IPS-15b (cell line): ENCODE results near the gene IQSEC2.

Source experiments
- H3K27me3 ChIP-seq: one replicate; pipeline ENCODE4 v1.6.1; 2013; ENCODE audit warnings: low read length; ENCODE audit not compliant: control insufficient read depth, insufficient read depth
- H3K36me3 ChIP-seq: one replicate; pipeline ENCODE4 v1.6.1; 2013; ENCODE audit warnings: low read length; ENCODE audit not compliant: control insufficient read depth, insufficient read depth
- H3K4me1 ChIP-seq: one replicate; pipeline ENCODE4 v1.6.1; 2013; ENCODE audit warnings: mild to moderate bottlenecking, low read length; ENCODE audit not compliant: control insufficient read depth, insufficient read depth
- H3K4me3 ChIP-seq: one replicate; pipeline ENCODE4 v1.5.1; 2013; ENCODE audit warnings: low read depth, low read length
- H3K9ac ChIP-seq: one replicate; pipeline ENCODE4 v1.6.1; 2013; ENCODE audit warnings: low read depth, mild to moderate bottlenecking, low read length
- H3K9me3 ChIP-seq: one replicate; pipeline ENCODE4 v1.6.1; 2013; ENCODE audit warnings: mild to moderate bottlenecking, low read length; ENCODE audit not compliant: control insufficient read depth, insufficient read depth

Gene IQSEC2

DNA sequence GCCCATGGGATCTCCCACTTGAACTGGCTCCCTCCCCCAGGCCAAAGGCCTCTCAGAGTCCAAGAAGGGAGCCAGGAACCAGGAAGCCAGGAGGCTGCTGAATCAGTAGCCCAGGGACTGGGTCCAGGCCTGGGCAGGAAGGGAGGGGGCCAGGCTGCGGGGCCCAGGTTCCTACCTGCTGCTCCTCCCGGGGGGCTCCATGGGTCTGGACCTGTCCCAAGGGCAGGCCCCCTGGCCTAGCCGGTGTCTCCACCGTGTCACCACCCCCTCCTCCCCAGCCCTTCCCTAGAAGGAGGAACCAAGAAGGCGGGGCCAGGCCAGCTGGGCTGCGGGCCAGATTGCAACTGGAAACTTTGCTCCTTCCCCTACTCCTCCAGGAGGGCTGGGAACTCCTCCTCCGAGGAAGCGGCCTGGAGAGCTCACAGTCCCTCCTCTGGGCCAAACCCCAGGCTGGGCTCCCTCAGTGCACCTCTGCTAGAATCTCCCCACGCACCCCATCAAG, at the start of gene IQSEC2:
Gene IQSEC2 (minus strand): TSS at position 264 of the 502 bp plus-strand sequence.
- Histone ChIP-seq H3K27me3 (no peaks in the 10 kb centered on the region), H3K36me3 (no peaks in the 10 kb centered on the region), H3K4me1 (no peaks in the 10 kb centered on the region), H3K9me3 (peaks cover 3% of the 10 kb centered on the region), H3K9ac (no peak within 1 kb of the TSS), H3K4me3 (peak within 1 kb of the TSS; percentile 13)

DNA sequence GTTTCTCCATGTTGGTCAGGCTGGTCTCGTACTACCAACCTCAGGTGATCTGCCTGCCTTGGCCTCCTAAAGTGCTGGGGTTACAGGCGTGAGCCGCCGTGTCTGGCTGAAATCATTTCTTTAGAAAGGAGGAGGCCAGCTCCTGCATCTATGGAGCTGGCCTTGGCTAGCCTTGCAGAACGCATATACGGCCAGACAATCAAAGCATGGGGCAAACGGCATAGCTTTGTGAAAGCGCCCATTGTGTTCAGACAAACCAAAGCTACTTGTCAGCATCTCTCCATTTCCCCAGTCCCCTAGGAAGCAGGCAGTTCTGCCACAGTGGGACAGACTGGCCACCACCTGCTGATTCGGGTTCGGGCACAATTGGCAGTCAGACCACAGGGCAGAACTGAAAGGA, 48.9 kb upstream of the IQSEC2 start:
- no peaks in the 10 kb centered on the region for H3K9me3 ChIP-seq
- H3K9ac ChIP-seq, result no peak overlapping the region
- no peaks in the 10 kb centered on the region for H3K4me1 ChIP-seq
- H3K27me3 ChIP-seq, result peaks cover 3% of the 10 kb centered on the region
- no peak overlapping the region for H3K4me3 ChIP-seq
- H3K36me3 ChIP-seq, result no peaks in the 10 kb centered on the region

DNA sequence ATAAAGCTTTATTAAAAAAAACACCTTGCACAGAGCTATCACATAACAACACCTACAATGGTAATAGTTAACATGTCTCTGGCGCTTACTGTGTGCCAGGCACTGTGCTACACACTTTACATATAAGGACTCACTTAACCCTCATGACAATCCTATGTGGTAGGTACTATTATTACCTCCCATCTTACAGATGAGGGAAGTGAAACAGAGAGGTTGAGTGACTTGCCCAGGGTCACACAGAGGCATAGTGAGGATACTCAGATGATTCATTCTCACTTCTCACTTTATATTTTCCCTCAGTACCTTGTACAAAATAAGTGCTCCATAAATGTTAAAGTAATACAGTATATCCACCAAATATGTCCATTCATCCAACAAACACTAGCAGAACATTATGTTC, 43.4 kb upstream of the IQSEC2 start:
- Histone ChIP-seq H3K27me3 (peaks cover 19% of the 10 kb centered on the region), H3K9ac (no peak overlapping the region), H3K4me3 (no peak overlapping the region), H3K36me3 (no peaks in the 10 kb centered on the region), H3K4me1 (peaks cover 5% of the 10 kb centered on the region), H3K9me3 (no peaks in the 10 kb centered on the region)

DNA sequence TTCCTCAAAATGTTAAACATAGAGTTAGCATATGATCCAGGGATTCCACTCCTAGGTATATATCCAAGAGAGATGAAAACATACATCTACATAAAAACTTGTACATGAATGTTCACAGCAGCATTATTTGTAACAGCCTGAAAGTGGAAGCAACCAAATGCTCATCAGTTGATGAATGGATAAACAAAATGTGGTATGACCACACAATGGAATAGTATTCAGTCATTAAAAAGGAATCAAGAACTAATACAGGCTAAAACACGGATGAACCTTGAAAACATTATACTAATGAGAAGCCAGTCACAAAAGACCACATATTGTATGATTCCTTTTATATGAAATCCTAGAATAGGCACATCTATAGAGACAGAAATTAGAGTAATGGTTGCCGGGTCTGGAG, 42.7 kb upstream of the IQSEC2 start:
- H3K4me1 ChIP-seq, result peaks cover 10% of the 10 kb centered on the region

DNA sequence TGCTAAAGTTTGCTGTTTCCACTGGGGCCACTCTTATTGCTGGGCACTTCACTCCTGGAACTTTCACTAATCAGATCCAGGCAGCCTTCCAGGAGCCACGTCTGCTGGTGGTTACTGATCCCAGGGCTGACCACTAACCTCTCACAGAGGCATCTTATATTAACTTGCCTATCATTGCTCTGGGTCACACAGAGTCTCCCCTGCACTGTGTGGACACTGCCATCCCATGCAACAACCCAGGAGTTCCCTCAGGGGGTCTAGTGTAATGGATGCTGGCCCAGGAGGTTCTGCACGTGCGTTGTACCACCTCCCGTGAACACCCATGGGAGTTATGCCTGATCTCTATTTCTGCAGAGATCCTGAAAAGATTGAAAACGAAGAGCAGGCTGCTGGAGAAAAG, 41.8 kb upstream of the IQSEC2 start:
- Histone ChIP-seq H3K4me3 (no peak overlapping the region), H3K9me3 (no peaks in the 10 kb centered on the region), H3K4me1 (peaks cover 11% of the 10 kb centered on the region), H3K27me3 (peaks cover 28% of the 10 kb centered on the region), H3K9ac (no peak overlapping the region), H3K36me3 (no peaks in the 10 kb centered on the region)

More for the DNA sequence above, 42.7 kb upstream of the IQSEC2 start:
- Histone ChIP-seq H3K36me3 (no peaks in the 10 kb centered on the region), H3K4me3 (no peak overlapping the region), H3K27me3 (peaks cover 26% of the 10 kb centered on the region), H3K9ac (no peak overlapping the region), H3K9me3 (no peaks in the 10 kb centered on the region)

DNA sequence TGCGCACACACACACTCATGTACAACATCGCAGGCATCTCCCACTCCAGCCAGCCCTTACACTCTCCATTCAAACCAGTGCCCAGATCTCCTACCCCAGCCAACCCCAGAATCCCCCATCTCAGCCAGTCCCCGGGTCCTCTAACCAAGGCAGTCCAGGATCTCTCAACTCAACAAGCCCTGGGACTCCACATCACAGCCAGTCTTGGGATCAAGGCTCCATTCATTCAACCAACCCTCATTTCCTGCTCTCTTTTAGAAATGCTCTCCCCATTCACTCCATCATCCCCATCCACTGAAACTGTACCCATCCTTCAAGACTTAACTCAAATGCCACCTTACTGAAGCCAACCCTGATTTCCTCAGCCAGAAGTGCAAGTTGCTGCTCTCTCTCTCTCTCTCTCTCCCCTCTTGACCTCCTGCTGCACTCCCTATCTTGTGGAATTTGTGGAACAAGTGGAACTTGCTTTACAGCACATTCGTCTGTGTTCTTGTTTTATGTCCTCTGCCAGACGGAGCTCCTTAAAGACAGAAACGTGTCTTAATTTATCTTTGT, 40.6 kb upstream of the IQSEC2 start:
- Histone ChIP-seq H3K4me1 (peaks cover 11% of the 10 kb centered on the region), H3K9me3 (no peaks in the 10 kb centered on the region), H3K4me3 (peak overlapping the region; percentile 45), H3K27me3 (peaks cover 28% of the 10 kb centered on the region), H3K36me3 (no peaks in the 10 kb centered on the region), H3K9ac (no peak overlapping the region)

DNA sequence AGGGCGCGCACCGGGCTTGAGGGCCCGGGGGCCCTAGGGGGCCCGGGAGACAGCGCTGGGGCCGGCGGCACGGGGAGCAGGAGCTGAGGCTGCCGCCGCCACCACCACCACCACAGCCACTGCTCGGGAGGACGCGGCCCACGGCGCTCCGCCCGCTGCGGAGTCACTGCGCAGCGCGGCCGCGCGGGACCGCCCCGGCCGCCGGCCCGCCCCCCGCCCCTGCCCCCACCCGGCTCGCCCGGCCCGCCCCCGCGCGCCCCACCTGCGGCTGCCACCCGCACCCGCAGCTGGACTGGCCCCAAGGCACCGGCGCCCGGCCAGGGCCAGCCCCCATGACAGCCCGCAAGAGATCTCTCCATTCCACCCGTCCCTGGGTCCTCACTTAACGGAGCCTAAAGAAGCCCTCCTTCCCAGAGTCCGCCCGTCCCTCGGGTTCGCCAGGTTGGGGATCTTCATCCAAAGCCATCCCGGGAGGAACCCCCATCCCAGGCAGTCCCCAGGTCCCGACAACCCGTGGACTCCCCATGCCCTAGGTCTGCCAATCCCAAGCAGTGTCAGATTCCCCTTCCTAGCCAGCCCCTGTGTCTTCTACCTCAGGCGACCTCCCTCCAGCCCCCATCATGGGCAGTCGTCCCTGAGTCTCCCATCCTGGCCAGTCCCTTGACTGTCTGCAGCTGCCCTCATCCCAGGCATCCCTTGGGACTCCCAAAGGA, 40.0 kb upstream of the IQSEC2 start:
- Histone ChIP-seq H3K36me3 (no peaks in the 10 kb centered on the region), H3K27me3 (peaks cover 26% of the 10 kb centered on the region), H3K4me1 (peaks cover 11% of the 10 kb centered on the region), H3K9ac (no peak overlapping the region), H3K4me3 (peak overlapping the region; percentile 52), H3K9me3 (no peaks in the 10 kb centered on the region)

DNA sequence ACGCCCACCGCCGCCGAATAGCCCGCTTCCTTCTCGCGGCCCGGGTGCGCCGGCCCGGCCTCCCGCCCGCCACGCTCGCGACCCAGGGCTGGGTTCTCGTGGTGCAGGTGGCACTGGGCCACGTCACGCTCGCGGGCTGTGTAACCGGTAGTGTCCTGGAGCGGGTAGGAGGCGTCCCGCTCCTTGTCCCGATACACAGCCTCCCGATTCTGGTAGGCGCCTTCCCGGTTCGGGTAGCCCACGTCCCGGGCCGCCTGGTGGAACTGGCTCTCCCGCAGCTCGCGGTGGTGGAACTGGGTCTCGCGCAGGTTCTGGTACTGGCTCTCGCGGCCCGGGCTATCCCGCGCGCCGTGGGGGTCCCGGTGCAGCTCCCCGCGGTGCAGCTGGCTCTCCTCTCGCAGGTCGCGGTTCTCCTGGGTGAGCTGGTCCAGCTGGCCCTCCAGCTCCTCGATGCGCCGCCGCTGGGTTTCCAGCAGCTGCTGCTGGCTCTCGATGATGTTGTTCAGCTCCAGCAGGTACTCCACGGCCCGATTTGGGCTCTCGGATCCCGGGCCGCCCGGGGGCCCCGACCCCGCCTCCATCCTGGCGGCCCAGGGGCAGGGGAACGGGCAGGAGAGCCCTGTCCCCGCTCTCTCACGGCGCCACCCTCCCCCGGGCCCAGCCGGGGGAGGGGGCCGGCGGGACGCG, 39.3 kb upstream of the IQSEC2 start:
- Histone ChIP-seq H3K27me3 (peaks cover 25% of the 10 kb centered on the region), H3K9me3 (no peaks in the 10 kb centered on the region), H3K36me3 (no peaks in the 10 kb centered on the region), H3K4me1 (peaks cover 11% of the 10 kb centered on the region), H3K4me3 (peak overlapping the region; percentile 52), H3K9ac (no peak overlapping the region)

DNA sequence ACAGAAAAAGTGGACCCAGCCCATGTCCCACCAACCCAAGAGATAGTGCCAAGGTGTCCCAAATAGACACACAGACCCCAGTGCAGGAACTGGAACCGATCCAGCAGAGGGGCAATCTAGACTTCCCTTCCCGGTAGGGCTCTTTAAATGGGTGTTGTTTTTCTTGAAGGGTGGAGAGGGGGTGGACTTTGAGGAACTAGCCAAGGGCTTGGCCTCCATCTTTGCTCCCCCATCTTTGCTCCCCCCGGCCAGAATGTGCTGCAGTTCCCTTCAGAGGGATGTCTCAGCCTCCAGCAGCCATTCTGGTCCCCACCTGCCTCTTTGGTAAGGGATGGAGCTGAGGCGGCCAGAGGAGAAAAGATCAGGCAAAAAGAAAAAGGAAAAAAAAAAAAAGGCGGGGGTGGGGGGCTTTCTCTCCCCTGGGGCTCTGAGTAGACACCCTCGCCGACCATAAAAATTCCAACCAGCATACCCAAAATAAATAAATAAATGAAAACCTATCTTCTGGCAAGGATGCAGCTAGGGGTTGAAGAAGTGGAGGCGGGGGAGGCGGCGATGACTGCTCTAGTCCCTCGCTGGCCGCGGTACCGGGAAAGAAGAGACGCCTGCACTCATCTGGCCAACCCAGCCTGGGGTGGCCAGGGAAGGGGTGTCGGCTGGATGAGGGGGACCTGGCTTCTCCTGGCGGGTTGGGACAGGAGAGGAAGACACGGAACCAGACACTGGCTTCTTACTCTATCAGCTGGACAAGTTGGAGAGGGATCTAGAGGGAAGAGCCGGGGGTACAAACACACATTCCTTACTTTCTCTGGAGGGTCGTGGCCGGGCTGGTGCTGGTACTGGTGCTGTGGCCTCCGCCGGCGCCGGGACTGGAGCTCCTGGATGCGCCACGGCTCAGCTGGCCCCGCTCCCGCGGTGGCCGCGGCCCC, 38.5 kb upstream of the IQSEC2 start:
- H3K4me3 ChIP-seq, result peak overlapping the region; percentile 52
- peaks cover 25% of the 10 kb centered on the region for H3K27me3 ChIP-seq
- no peak overlapping the region for H3K9ac ChIP-seq
- no peaks in the 10 kb centered on the region for H3K9me3 ChIP-seq
- H3K36me3 ChIP-seq, result no peaks in the 10 kb centered on the region
- H3K4me1 ChIP-seq, result peaks cover 11% of the 10 kb centered on the region

DNA sequence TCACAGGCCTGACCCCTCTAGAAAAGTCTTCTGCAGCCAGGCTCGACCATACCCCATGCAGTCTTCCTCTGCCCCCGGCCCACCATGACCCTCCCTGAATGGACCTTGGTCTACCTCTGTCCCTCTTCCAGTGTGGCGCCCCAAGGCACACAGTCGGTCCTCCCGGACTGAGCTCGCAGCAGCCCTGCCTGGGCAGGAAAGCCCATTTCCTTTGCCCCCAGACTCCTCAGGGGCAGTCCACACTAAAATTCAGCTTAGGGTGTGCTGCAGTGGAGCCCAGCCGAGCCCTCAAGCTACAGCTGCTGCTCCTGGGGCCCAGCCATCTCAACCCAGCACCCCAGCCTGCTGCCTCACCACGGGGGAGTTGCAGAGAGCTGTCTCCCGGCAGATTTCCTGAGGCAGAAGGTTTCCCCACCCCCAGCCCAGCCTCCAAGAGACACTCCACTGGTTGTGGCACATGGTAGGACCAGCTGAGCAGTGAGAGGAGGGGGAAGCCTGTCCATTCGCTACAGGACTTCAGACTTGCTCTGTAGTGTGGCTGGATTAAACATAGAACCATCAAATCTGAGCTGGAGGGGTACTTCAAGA, 37.5 kb upstream of the IQSEC2 start:
- Histone ChIP-seq H3K4me3 (peak overlapping the region; percentile 52), H3K36me3 (no peaks in the 10 kb centered on the region), H3K4me1 (peaks cover 11% of the 10 kb centered on the region), H3K27me3 (peaks cover 25% of the 10 kb centered on the region), H3K9ac (no peak overlapping the region), H3K9me3 (no peaks in the 10 kb centered on the region)
